ENCODE data around the gene INSRR. TPM values are rescaled to one million over a fixed set of nuclear protein-coding genes. Genes with fewer than 3 reads are reported as not detected.

Gene INSRR
- total and polyA plus RNA-seq, 3 experiments from 2014 or later: 0.07 TPM; not detected in 2

GRCh38 chr1:156884560-156885184 lies 25.8 kb upstream of the INSRR start:
- H3K9me3 Mint-ChIP-seq: peaks cover 0 to 2% (median 0%) of the 10 kb centered on the region in 5 donors
- no peaks in the 10 kb centered on the region for H3K36me3 ChIP-seq (ENCODE audit: insufficient read depth, low read length)
- H3K36me3 Mint-ChIP-seq: peaks cover 0 to 3% (median 0%) of the 10 kb centered on the region in 3 donors
- POLR2A ChIA-PET: no interaction called here
- H3K27ac ChIP-seq (ENCODE audit: low read depth, low read length): no peak overlapping the region
- no peaks in the 10 kb centered on the region for H3K4me1 ChIP-seq (ENCODE audit: insufficient read depth, low read length)
- H3K4me1 Mint-ChIP-seq: no peaks in the 10 kb centered on the region
- no peak overlapping the region for H3K4me3 Mint-ChIP-seq
- H3K27me3 Mint-ChIP-seq: peaks cover 19 to 63% of the 10 kb centered on the region in 2 donors
- no peaks in the 10 kb centered on the region for H3K9me3 ChIP-seq (ENCODE audit: low read length)
- H3K4me3 ChIP-seq (ENCODE audit: low read length): no peak overlapping the region
- H3K27ac Mint-ChIP-seq: no peak overlapping the region
- CTCF ChIA-PET: interaction anchor here (1.5 kb wide), 1 partner anchor 24 kb away, joined by 6 read pairs; the partner anchor contains the start of gene NTRK1
- no peak for DNase-seq
- no peaks in the 10 kb centered on the region for H3K27me3 ChIP-seq (ENCODE audit: insufficient read depth, low read length, poor library complexity, severe bottlenecking)

- H3K4me3 Mint-ChIP-seq: no peak overlapping the region
- H3K4me3 ChIP-seq (ENCODE audit: low read length): no peak overlapping the region
- no peaks in the 10 kb centered on the region for H3K4me1 ChIP-seq (ENCODE audit: insufficient read depth, low read length)
- ChIA-PET CTCF (interaction anchor here (1.0 kb wide), 1 partner anchor 46 kb away, joined by 3 read pairs; no protein-coding TSS in a partner anchor), POLR2A (no interaction called here)
- peaks cover 19 to 58% of the 10 kb centered on the region in 2 donors for H3K27me3 Mint-ChIP-seq
- peaks cover 0 to 2% (median 0%) of the 10 kb centered on the region in 5 donors for H3K9me3 Mint-ChIP-seq
- no peaks in the 10 kb centered on the region for H3K36me3 ChIP-seq (ENCODE audit: insufficient read depth, low read length)
- H3K27me3 ChIP-seq (ENCODE audit: insufficient read depth, low read length, poor library complexity, severe bottlenecking): no peaks in the 10 kb centered on the region
- no peak overlapping the region for H3K27ac ChIP-seq (ENCODE audit: low read depth, low read length)
- DNase-seq: no peak
- H3K36me3 Mint-ChIP-seq: peaks cover 0 to 2% (median 0%) of the 10 kb centered on the region in 3 donors
- peak overlapping the region in 1 of 8 donors; percentile 84 for H3K27ac Mint-ChIP-seq
- no peaks in the 10 kb centered on the region for H3K9me3 ChIP-seq (ENCODE audit: low read length)
- H3K4me1 Mint-ChIP-seq: no peaks in the 10 kb centered on the region
Measured at GRCh38 chr1:156883919-156884318, 25.0 kb upstream of the INSRR start.

DNA sequence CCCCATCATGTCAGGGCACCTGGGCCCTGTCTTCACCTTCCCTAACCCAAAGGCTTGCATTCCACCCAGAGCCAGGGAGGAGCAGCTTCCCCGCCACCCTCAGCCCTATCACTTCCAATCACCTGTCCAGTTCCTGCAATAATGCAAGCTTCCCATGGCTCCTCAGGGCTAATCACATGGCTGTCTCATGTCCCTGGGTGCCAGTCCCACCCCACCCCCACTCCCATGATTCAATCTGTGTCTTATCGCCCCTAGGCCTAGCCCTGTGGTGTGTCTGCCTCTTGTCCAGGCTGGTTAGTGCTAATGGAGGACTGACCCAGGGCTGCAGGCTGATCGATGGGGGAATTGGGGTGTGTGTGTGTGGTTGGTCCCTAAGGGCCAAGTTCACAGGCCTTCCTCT lies 23.6 kb upstream of the INSRR start:
- no peak for DNase-seq
- ChIA-PET POLR2A (no interaction called here), CTCF (no interaction called here)
- Mint-ChIP-seq H3K27me3 (peaks cover 19 to 59% of the 10 kb centered on the region in 2 donors), H3K4me1 (no peaks in the 10 kb centered on the region), H3K4me3 (no peak overlapping the region), H3K36me3 (no peaks in the 10 kb centered on the region), H3K27ac (no peak overlapping the region), H3K9me3 (peaks cover 0 to 2% (median 0%) of the 10 kb centered on the region in 5 donors)
- Histone ChIP-seq H3K36me3 (ENCODE audit: insufficient read depth, low read length) (no peaks in the 10 kb centered on the region), H3K4me3 (ENCODE audit: low read length) (no peak overlapping the region), H3K9me3 (ENCODE audit: low read length) (no peaks in the 10 kb centered on the region), H3K27ac (ENCODE audit: low read depth, low read length) (no peak overlapping the region), H3K27me3 (ENCODE audit: insufficient read depth, low read length, poor library complexity, severe bottlenecking) (no peaks in the 10 kb centered on the region), H3K4me1 (ENCODE audit: insufficient read depth, low read length) (no peaks in the 10 kb centered on the region)

GRCh38 chr1:156881663-156882062 lies 22.7 kb upstream of the INSRR start:
- Mint-ChIP-seq H3K36me3 (no peaks in the 10 kb centered on the region), H3K9me3 (peaks cover 0 to 2% (median 0%) of the 10 kb centered on the region in 5 donors), H3K27ac (no peak overlapping the region), H3K4me3 (no peak overlapping the region), H3K4me1 (no peaks in the 10 kb centered on the region), H3K27me3 (peaks cover 19 to 58% of the 10 kb centered on the region in 2 donors)
- ChIA-PET CTCF (interaction anchor here (1.2 to 1.4 kb wide), 2 partner anchors 8 to 10 kb away, joined by 3 to 8 read pairs; no protein-coding TSS in a partner anchor), POLR2A (no interaction called here)
- H3K4me3 ChIP-seq (ENCODE audit: low read length): no peak overlapping the region
- no peaks in the 10 kb centered on the region for H3K27me3 ChIP-seq (ENCODE audit: insufficient read depth, low read length, poor library complexity, severe bottlenecking)
- H3K9me3 ChIP-seq (ENCODE audit: low read length): no peaks in the 10 kb centered on the region
- H3K36me3 ChIP-seq (ENCODE audit: insufficient read depth, low read length): no peaks in the 10 kb centered on the region
- H3K4me1 ChIP-seq (ENCODE audit: insufficient read depth, low read length): no peaks in the 10 kb centered on the region
- no peak overlapping the region for H3K27ac ChIP-seq (ENCODE audit: low read depth, low read length)
- no peak for DNase-seq

DNA sequence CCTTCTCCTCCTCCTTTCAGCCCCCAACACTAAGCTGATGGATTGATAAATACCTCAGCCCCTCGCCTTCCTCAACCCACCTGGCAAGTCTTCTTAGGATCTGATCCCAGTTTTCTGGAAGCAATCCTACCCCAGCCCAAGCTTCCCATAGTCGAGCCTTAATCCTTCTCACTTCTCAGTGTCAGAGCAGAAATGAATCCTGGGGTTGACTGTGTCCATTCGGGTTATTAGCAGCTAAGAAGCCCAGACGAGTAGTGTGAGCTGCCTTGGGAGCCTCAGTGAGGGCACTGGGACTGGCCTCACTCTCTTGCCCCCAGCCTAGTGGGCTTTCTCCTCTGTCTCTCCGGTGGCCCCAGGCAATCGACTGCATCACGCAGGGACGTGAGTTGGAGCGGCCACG lies 22.2 kb upstream of the INSRR start:
- Mint-ChIP-seq H3K36me3 (no peaks in the 10 kb centered on the region), H3K27ac (peak overlapping the region in 1 of 8 donors; percentile 66), H3K27me3 (peaks cover 17 to 57% of the 10 kb centered on the region in 2 donors), H3K9me3 (no peaks in the 10 kb centered on the region), H3K4me1 (no peaks in the 10 kb centered on the region), H3K4me3 (no peak overlapping the region)
- Histone ChIP-seq H3K27me3 (ENCODE audit: insufficient read depth, low read length, poor library complexity, severe bottlenecking) (no peaks in the 10 kb centered on the region), H3K9me3 (ENCODE audit: low read length) (no peaks in the 10 kb centered on the region), H3K27ac (ENCODE audit: low read depth, low read length) (no peak overlapping the region), H3K36me3 (ENCODE audit: insufficient read depth, low read length) (no peaks in the 10 kb centered on the region), H3K4me1 (ENCODE audit: insufficient read depth, low read length) (no peaks in the 10 kb centered on the region), H3K4me3 (ENCODE audit: low read length) (no peak overlapping the region)
- DNase-seq: no peak
- POLR2A ChIA-PET: no interaction called here
- CTCF ChIA-PET: interaction anchor here (1.2 to 1.4 kb wide), 2 partner anchors 9 to 11 kb away, joined by 3 to 8 read pairs; no protein-coding TSS in a partner anchor

- Histone ChIP-seq H3K36me3 (ENCODE audit: insufficient read depth, low read length) (no peaks in the 10 kb centered on the region), H3K27ac (ENCODE audit: low read depth, low read length) (no peak overlapping the region), H3K27me3 (ENCODE audit: insufficient read depth, low read length, poor library complexity, severe bottlenecking) (no peaks in the 10 kb centered on the region), H3K4me1 (ENCODE audit: insufficient read depth, low read length) (no peaks in the 10 kb centered on the region), H3K4me3 (ENCODE audit: low read length) (no peak overlapping the region), H3K9me3 (ENCODE audit: low read length) (no peaks in the 10 kb centered on the region)
- H3K9me3 Mint-ChIP-seq: no peaks in the 10 kb centered on the region
- no peak overlapping the region for H3K27ac Mint-ChIP-seq
- no peak overlapping the region for H3K4me3 Mint-ChIP-seq
- H3K4me1 Mint-ChIP-seq: no peaks in the 10 kb centered on the region
- ChIA-PET POLR2A (no interaction called here), CTCF (interaction anchor here (1.4 kb wide), 1 partner anchor 9 kb away, joined by 8 read pairs; no protein-coding TSS in a partner anchor)
- H3K36me3 Mint-ChIP-seq: no peaks in the 10 kb centered on the region
- H3K27me3 Mint-ChIP-seq: peaks cover 15 to 52% of the 10 kb centered on the region in 2 donors
- no peak for DNase-seq
Measured at GRCh38 chr1:156880473-156880872, 21.6 kb upstream of the INSRR start.

- peaks cover 17 to 54% of the 10 kb centered on the region in 2 donors for H3K27me3 Mint-ChIP-seq
- H3K9me3 ChIP-seq (ENCODE audit: low read length): no peaks in the 10 kb centered on the region
- H3K36me3 ChIP-seq (ENCODE audit: insufficient read depth, low read length): no peaks in the 10 kb centered on the region
- POLR2A ChIA-PET: no interaction called here
- H3K4me1 ChIP-seq (ENCODE audit: insufficient read depth, low read length): no peaks in the 10 kb centered on the region
- H3K4me3 ChIP-seq (ENCODE audit: low read length): no peak overlapping the region
- no peaks in the 10 kb centered on the region for H3K27me3 ChIP-seq (ENCODE audit: insufficient read depth, low read length, poor library complexity, severe bottlenecking)
- no peak overlapping the region for H3K27ac ChIP-seq (ENCODE audit: low read depth, low read length)
- DNase-seq: no peak
- CTCF ChIA-PET: no interaction called here
- H3K4me1 Mint-ChIP-seq: no peaks in the 10 kb centered on the region
- H3K9me3 Mint-ChIP-seq: no peaks in the 10 kb centered on the region
- H3K36me3 Mint-ChIP-seq: no peaks in the 10 kb centered on the region
- H3K4me3 Mint-ChIP-seq: no peak overlapping the region
- H3K27ac Mint-ChIP-seq: no peak overlapping the region
Measured at GRCh38 chr1:156879876-156880275, 21.0 kb upstream of the INSRR start.

DNA sequence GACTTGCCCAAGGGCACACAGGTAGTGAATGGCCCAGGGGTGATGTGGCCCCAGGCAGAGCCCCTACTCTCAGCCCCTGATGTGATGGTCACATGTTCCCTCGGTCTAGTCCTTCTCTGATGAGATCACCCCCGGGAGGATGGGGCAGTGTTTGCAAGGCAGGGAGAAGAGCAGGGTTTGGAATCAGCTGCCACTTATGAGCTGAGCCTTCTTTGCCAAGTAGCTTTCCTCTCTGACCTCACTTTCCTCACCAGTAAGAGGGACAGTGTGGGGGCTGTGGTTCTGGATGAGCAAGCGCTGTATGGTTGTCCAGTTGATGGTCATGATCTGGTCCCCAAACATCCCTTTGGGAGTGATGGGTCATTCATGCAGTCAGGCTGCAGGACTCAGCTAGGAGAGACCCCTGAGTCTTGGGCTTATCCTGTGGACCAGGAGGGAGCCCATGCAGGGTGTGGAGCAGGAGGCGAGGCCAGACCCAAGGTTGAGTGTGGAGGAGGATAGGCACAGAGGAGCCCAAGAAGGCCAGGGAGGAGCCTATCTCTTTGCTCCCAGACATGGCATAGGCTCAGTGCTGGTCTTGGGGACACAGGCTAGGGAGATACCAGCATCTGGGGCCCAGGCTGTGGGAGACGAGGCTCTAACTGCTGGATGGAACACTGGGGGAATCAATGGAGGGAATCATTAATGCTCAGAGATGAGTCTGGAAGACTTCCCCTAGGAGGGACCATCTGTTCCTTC lies 18.7 kb upstream of the INSRR start:
- no peaks in the 10 kb centered on the region for H3K27me3 ChIP-seq (ENCODE audit: insufficient read depth, low read length, poor library complexity, severe bottlenecking)
- CTCF ChIA-PET: interaction anchor here (1.1 to 2.8 kb wide), 2 partner anchors 12 to 18 kb away, joined by 3 to 10 read pairs; partner anchors contain the start of gene INSRR
- Mint-ChIP-seq H3K27me3 (peaks cover 16 to 56% of the 10 kb centered on the region in 2 donors), H3K27ac (peak overlapping the region in 1 of 8 donors; percentile 38), H3K4me1 (no peaks in the 10 kb centered on the region), H3K36me3 (no peaks in the 10 kb centered on the region), H3K9me3 (no peaks in the 10 kb centered on the region), H3K4me3 (no peak overlapping the region)
- POLR2A ChIA-PET: no interaction called here
- no peak for DNase-seq
- no peaks in the 10 kb centered on the region for H3K36me3 ChIP-seq (ENCODE audit: insufficient read depth, low read length)
- H3K4me1 ChIP-seq (ENCODE audit: insufficient read depth, low read length): no peaks in the 10 kb centered on the region
- no peak overlapping the region for H3K27ac ChIP-seq (ENCODE audit: low read depth, low read length)
- no peak overlapping the region for H3K4me3 ChIP-seq (ENCODE audit: low read length)
- no peaks in the 10 kb centered on the region for H3K9me3 ChIP-seq (ENCODE audit: low read length)

Data from CD8-positive, alpha-beta memory T cell (primary cell).